NCI-H1436 (cell line): ENCODE results near the gene RABAC1.
"Not testable (repeated sequence)": the region's sequence is repeated elsewhere in the genome, so short reads cannot be mapped to it uniquely, and the experiment has no call there.

Experiments
- DNase-seq: peaks from one replicate; lab custom pipeline; 2025; lab: John Stamatoyannopoulos, UW

RABAC1 gene

DNA sequence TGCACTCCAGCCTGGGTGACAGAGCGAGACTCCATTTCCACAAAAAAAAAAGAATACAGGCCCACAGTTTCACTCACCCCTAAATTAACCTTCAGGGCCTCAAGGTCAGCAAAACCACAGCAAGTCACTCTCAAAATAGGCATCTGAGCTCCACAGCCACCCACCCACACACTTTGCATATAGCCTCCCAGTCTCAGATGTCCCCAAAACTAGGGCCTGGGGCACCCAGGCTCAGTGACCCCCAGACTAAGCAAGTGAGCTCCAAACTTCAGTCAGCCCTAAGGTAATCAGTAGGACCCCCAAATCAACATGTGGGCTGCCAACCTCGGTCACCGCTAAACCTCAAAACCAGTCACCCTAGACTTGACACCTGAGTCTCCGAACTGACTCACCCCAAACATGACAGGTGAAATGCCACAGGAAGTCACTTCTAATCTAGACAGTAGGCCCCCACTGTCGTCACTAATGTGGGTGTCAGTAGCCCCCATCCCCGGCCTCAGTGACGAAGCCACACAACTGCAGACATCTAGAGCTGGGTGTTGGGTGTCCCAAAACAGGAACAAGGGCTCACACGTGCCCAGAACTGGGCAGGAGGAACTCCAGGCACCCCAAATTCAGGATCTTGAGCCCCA, 13.9 kb downstream of the RABAC1 start:
- DNase-seq: no peak

DNA sequence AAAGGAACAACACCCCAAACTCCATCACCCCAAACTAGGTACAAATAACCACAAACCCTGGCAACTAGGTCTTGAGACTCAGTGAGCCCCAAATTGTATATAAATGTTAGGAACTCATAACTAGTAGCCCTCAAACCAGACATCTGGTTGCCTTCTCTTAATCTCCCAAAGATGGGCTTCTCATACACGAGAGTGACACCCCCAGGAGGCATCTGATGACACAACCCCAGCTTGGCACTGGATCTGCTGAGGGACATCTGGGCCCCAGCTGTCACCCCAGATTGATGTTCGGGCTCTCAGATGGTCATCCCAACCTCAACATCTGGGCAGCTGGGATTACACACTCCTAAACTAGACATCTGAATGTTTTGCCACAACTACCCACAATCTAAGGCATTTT, 14.8 kb downstream of the RABAC1 start:
- DNase-seq: no peak

DNA sequence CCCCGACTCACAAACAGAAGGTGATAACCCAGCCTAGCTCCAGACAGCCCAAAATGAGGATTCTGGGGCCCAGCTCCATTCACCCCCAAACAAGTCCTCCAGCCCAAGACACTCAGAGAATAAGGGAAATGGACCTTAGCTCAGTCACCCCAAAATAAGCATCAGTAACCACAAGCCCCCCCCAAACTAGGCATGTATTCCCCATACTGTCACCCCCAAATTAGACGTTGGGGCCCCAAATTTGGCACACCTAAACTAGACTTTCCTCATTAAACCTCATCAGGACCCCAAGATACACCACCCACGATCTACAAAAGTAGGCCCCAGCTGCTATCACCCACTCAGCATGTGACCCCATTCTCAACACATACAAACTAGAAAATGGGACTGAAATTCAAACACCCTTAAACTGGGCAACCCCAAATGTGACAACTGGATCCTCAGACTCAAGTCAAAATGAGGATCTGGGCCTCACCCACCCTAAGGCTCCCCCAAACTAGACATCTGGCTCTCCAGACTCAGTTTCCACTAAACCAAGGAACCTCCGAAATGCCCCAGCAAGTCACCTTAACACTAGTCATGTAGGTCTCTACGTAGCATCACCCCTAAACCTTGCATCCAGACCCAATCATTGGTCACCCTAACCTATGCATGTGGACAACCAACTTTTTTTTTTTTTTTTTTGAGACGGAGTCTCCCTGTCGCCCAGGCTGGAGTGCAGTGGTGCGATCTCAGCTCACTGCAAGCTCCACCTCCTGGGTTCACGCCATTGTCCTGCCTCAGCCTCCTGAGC, 17.5 kb downstream of the RABAC1 start:
- no peak for DNase-seq

DNA sequence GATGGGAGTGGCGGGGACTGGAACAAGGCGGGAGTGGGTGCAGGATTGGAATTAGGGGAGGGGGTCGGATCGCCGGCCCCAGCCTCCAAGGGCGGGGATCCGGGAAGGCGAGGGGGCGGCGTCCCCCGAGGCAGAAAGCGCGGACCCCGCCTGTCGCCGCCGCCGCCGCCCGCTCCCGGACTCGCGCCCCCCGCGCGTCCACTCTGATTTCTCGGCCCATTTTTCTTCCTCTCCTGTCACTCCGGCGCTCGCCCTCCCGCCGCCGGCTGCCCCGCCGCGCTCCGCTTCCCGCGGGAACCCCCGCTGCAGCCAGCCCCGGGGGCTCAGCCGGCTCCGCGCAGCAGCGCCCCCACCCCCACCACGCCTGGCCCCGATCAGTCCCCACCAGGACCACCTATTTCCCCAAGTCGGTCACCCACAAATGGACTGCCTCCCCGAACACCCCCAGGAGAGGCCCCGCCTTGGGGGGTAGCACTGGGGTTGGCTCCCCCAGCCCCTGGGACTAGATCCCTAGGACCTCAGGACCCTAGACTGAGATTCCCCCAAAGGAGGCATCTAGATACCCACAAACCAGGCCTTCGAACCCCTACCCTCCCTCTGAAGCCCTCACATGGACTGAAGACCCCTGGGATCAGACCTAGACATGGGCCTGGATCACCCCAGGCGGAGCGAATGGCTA, 18.3 kb downstream of the RABAC1 start:
- DNase-seq: no peak

DNA sequence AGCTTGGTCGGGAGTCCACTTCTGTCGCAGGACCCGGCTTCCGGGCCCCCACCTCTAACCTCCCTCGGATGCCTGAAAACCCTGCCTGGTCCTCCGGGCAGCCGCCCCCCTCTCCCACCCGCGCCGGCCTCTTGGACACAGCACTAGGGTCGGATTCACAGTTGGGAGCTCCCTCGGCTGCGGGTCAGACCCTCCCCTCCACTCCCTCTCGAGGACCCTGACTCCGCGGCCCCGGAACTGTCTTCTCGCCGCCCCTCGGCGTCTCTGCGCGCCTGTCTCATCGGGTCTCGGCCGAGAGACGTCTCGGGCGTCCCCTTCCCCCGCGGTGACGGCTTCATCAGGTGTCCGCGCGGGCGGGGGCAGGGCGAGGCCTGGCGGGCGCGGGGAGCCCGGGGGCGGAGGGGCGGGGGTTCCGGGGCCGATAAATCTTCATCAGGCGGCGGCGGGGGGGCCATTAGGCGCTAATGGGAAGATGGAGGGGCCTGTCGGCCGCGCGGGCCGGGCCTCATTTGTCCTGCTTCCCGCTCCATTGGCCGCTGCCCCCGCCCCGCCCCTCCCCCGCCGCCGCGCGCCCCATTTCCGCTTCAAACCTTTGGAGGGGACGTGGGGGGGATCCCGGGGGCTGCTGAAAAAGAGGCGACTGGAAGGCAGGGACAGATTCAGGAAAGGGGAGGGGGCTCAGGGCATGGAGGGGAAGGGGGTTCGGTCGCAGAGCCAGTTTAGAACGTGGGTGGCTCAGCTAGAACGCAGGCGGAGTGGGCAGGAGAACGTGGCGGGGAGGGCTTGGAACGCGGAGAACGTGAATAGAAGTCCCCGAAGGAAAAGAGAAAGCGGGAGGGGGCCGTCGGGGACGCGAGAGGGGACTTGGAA, 19.0 kb downstream of the RABAC1 start:
- DNase-seq: no peak

DNA sequence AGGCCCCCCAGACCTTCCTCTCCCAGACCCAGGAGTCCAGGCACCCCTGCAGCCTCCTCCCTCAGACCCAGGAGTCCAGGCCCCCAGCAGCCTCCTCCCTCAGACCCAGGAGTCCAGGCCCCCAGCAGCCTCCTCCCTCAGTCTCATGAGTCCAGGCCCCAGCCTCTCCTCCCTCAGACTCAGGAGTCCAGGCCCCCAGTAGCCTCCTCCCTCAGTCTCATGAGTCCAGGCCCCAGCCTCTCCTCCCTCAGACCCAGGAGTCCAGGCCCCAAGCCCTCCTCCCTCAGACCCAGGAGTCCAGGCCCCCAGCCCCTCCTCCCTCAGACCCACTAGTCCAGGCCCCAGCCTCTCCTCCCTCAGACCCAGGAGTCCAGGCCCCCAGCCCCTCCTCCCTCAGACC, 19.9 kb downstream of the RABAC1 start:
- DNase-seq: not testable (repeated sequence)

DNA sequence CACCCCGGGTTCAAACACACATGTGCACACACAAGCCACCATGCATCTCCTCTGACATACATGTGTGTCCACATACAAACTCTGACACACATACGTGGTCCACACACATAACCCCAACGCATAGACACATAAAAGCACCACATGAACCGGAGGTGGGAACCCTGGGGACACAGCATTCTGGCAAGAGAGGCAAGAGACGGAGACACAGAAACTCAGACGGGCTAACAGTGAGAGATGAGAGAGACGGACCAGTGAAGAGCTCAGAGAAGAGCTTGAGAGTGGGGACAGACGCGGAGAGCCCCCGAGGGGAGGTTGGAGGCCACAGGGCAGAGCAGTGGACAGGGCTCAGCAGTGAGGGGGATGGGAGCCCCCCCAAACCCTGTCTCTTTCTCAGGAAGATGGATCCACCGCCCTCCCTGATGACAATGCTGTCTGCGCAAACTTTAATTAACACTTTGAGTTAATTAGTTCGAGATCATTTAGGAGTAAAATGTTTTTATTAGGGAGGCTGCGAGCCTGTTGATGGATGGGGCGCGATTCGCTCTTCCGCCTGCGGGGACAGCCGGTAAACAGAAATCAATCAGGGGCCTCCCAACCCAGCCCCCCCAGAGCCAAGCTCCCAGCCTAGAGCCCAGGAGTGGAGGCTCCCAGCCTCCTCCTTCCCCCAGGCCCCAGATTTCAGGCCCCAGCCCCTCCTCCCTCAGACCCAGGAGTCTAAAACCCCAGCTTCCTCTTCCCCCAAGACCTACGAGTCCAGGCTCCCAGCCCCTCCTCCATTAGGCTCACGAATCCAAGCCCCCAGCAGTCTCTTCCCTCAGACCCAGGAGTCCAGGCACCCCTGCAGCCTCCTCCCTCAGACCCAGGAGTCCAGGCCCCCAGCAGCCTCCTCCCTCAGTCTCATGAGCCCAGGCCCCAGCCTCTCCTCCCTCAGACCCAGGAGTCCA, 21.3 kb downstream of the RABAC1 start:
- no peak for DNase-seq

DNA sequence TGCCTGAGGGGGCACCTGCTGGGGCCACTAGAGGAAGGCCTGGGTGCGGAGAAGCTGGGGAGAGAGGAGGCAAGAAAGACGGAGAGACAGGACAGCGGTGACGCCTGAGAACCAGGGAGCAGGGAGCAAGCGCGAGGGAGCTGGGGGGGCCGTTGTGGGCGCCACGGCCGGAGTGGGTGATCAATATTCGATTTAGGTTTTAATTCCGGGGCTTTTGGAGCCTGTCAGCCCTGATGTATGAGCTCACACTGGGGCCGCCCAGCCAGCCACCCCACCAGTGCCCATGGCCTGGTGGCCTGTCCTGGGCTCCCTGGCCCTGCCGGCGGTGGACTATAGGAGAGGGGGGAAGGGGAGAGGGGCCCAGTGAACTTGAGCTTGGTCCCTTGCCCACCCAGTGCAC, 22.2 kb downstream of the RABAC1 start:
- DNase-seq: no peak

DNA sequence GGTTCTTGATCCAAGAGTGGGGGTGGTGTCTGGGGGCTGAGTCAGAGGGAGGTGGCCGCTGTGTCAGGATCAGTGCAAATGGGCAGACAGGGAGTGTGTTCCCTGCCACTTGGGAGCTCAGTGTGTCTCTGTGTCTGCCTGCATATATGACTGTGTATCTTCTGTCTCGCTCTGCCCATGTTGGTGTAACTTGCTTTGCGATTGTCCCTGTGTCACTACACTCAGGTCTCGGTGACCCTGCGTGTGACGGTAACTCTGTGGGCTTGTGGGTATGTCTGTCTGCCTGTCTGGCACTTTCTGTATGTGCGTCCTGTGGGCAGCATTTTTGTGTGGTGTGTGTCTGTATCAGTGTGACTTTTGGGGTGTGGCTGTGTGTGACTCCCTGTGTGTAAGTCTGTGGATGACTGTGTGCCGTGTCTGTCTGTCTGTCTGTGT, 22.7 kb downstream of the RABAC1 start:
- no peak for DNase-seq

DNA sequence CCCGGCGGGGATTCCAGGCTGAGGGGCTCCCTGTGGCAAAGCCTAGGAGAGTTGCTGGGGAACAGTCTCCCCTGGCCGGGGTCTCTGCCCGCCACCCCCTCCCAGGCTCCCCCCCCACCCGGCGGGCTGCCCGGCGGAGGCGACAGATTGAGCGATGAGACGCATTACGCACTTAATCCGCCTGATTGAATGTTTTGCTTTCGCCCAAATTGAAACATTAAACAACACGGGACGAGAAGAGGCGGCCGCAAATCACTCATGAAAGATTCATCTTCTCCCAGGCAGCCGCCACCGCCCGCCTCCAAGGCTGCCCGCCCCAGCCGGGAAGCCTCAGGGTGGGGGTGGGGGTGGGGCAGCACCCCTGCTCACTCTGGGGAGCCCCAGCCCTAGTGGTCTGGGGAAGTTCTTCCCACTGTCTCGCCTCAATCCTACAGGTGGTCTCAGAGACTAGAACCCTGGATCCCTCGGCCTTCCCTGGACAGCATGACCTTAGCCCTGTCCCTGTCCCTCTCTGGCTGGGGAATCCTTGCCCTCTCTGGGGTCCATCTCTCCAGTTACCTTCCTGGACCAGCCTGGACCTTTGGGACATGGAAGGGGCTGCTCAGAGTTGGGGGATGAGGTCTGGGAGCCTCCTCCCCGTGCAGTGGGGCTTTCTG, 23.2 kb downstream of the RABAC1 start:
- no peak for DNase-seq

DNA sequence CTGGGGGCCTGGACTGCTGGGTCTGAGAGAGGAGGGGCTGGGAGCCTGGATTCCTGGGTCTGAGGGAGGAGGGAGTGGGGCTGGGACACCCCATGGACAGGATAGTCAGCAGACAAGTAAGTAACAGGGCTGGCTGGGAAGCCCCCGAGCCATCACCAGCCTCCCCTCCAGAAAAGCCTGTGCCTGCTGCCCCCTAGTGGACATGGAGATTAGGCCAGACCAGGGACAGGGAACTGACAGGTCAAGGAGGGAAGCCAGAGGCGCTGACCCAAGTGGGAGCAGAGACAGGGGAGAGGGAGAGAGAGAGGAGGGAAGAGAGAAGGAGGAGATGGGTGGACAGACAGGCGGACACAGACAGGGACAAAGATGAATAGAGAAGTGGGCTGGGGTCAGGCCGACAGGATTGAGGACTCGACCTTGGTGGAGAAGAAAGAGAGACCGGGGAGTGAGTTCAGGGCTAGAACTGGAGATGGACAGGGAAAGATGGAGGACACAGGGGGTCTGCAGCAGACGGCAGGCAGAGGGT, 24.2 kb downstream of the RABAC1 start:
- DNase-seq: peak; percentile 26

DNA sequence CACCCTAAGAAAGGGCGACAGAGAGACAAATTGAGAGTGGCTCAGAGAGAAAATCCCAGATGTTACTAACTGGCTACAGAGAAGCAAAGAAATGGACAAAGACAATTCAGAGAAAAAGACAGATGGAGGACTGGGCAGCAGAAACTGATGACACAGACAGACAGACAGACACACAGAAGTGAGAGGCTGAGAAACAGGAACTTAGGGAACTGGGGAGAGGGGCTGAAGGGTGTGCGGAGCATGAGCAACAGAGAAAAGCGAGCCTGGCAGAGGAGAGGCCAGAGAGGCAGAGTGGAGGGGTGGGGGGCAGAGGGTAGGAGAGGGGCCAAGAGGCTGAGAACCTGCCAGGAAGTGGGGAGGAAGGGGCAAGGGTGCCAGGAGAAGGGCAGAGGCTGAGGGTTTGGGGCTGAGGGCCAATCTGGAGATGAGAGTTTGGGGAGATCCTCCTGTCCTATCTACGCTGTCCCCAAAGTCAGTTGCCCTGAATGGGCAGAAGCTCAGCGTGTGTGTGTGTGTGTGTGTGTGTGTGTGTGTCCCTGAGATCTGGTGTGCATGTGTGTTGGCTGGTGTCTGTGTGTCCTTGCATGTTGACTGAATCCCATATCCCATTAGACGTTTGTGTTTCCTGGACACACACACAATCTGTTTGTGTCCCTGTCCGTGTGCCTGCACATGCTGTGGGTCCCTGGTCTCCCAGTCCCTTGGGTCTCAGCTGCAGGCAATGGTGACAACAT, 25.3 kb downstream of the RABAC1 start:
- no peak for DNase-seq

DNA sequence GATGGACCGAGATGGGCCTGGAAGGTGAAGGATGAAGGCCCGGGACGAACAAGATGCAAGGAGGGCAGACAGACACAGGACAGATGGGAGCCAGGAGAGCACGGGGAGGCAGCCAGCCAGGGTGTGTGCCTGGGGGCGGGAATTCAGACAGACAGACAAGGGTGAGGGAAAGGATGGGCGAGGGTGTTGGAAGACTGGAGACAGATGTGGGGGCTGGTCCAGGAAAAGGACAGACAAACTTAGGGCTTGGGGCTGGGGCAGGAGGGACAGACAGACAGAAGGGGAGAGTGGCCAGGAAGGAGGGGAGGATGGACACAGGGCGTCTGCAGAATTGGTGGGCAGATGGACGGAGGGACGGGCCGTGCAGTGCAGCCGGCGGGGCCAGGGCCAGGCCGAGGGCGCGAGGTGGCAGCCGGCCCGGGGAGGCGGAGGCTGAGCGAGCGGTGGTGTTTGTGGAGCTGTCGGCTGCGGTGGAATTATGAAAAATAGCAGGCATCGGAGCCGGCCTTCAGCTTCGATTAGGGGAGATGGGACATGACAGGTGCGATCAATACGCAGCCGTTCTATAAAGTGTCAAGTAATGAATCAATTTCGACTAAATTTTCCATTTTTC, 26.3 kb downstream of the RABAC1 start:
- no peak for DNase-seq

DNA sequence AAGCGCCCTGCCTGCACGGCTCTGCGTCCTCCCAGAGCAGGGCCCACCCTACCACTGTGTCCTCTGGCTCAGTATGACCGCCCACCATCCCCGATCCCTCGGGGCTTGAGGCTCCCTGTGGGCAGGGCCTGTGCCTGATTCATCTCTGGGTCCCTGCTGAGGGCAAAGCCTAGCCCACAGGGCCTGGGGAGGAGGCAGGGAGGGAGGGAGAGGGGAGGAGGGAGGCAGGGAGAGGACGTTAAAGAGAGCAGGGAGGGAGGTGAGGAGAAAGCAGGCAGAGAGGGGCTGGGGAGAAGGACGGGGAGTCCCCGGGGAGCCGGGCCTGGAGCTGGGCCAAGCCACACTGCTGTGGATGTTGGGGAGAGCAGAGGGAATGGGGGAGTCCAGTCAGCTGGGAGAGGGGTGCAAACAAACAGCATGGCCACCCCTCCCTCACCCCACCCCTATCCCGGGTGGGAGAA, 26.8 kb downstream of the RABAC1 start:
- DNase-seq: peak; percentile 28

DNA sequence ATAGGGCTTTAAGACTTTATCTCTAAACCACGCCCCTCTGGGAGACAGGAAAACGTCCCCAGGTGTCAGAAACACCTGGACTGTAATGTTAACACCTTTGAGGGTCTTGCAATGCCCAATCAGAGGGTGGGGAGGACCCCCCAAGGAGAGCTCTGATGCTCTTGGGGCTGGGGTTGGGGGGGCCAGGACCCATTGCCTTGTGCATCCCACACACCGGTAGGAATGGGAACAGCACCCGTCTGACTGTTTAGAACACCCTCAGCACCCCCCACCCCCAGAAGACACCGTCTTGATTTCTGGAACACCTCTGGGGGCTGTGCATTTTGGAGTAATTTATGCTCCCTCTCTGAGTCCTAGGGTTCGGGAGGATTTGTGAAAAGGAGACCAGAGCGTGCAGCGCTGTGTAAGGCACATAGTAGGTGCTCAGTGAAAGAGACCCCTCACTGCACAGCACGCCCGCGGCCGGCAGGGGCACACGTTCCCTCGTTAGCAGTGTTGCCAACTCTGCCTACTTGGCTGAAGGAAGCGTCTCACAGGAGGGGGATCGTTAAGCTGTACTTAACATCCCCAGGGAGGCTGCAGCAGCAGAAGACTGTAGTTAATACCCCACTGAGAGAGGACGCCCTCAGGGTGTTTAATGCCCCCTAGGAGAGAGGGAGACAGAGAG, 28.1 kb downstream of the RABAC1 start:
- DNase-seq: peak; percentile 48

DNA sequence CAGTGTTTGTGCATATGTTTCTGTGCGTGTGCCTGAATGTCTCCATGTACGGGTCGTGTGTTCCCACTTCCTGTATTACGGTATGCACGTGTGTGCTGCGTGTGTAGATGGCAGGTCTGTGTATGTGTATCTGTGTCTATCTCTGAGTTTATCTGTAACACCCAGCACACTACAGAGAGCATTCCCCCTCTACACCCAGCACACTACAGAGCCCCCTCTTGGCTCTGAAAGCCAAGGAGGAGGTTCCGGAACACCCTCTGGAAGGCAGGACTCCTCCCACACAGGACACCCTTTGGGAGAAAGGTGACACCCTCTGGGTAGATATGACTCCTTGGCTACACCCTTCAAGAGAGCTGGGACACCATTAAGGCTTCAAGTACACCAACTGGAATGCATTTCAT, 28.8 kb downstream of the RABAC1 start:
- DNase-seq: no peak

DNA sequence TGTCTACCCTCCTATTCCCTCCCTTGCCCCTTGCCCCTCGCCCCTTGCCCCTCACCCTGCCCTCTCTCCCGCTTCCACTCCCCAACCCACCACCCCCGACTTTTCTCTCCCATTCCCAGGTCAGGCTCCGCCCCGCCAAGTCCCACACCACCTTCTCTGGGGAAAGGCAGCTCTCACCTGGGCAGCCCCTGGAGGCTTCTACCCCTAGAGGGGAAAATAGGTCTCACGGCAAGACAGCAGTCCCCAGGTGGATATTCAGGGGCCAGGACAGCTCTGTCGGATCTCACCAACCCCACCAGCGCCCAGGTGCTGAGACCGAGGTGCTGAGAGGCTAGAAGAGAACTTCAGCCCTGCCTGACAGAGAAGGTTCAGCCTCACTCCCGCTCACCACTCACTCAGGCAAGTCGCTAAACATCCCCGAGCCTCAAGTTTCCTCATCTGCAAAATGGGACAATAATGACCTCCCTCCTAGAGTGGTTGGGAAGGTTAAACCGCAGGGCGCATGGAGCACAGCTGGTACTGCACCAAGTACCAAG, 29.5 kb downstream of the RABAC1 start:
- DNase-seq: no peak
